Lower leg skin (tissue), 3 donors: ENCODE results near the gene MGRN1.

Experiments used
- CTCF ChIP-seq, 3 donors: fragments of 450-650 bp; IDR thresholded peaks; one replicate each; pipeline ENCODE4 v1.5.1; 2016; ENCODE audit warnings: antibody characterized with exemption in 3 of 3, mild to moderate bottlenecking in 3 of 3, moderate library complexity in 2 of 3
- POLR2A ChIP-seq, 2 donors: fragments of 450-650 bp; IDR thresholded peaks; one replicate each; pipeline ENCODE4 v1.6.1; 2016 to 2017; ENCODE audit warnings: antibody characterized with exemption in 2 of 2, mild to moderate bottlenecking in 1 of 2, moderate library complexity in 1 of 2

- TF ChIP-seq CTCF (IDR thresholded peaks at IDR 0.05) (no peak), POLR2A (IDR thresholded peaks at IDR 0.05) (no peak)
Measured at GRCh38 chr16:4578961-4579530, 45.6 kb upstream of the MGRN1 start.
